SK-N-SH (cell line): ENCODE measurements around the gene NEMP1. TPM values are rescaled to one million over a fixed set of nuclear protein-coding genes. Genes with fewer than 3 reads are reported as not detected.

ENCODE experiments used
- CTCF ChIA-PET: fragments of 300-600, 350-600 bp; formaldehyde crosslinking; extraction: SDS; loops from one replicate; lab custom pipeline; 2021; lab: Yijun Ruan, JAX
- POLR2A ChIA-PET: fragments of 350-600 bp; sonication (Branson Sonifier 250); formaldehyde crosslinking; extraction: SDS; loops from one replicate; lab custom pipeline; 2020; ENCODE audit warnings: antibody characterized with exemption, inconsistent platforms; lab: Yijun Ruan, JAX
- DNase-seq: peaks from one replicate; pipeline ENCODE4 v3.0.0; 2012
- H2AFZ ChIP-seq: fragments of 200-600 bp; sonication (generic); 2 replicates; pipeline ENCODE4 v1.8.1; 2016; ENCODE audit warnings: antibody characterized with exemption, mild to moderate bottlenecking, low read depth
- H3F3A ChIP-seq: fragments of 200-600 bp; sonication (generic); replicated peaks from 2 replicates; pipeline ENCODE3; 2016; ENCODE audit warnings: antibody characterized with exemption, mild to moderate bottlenecking; ENCODE audit not compliant: insufficient read depth
- H3K27ac ChIP-seq, 2 experiments: fragments of 200-500 bp in 1 of 2; fragments of 200-600 bp in 1 of 2; sonication (Bioruptor generic) in 1 of 2; sonication (generic), shearing (Covaris generic) in 1 of 2; 2 replicates each; pipeline versions ENCODE4 v1.5.1 to v1.6.1; 2014 to 2016; ENCODE audit warnings: low read depth in 2 of 2, inconsistent platforms in 1 of 2, low read length in 1 of 2, mild to moderate bottlenecking in 1 of 2, mixed read lengths in 1 of 2
- H3K27me3 ChIP-seq: fragments of 200-600 bp; sonication (generic), shearing (Covaris generic); 2 replicates; pipeline ENCODE4 v1.6.1; 2016; ENCODE audit warnings: mixed run types; ENCODE audit not compliant: insufficient read depth
- H3K36me3 ChIP-seq, 2 experiments: fragments of 200-500 bp in 1 of 2; fragments of 200-600 bp in 1 of 2; sonication (Bioruptor generic) in 1 of 2; sonication (generic) in 1 of 2; replicated peaks in 1 of 2; 2 replicates each; pipeline versions ENCODE3 to v1.5.1; 2014 to 2016; ENCODE audit warnings: low read length in 1 of 2, mild to moderate bottlenecking in 1 of 2; ENCODE audit not compliant: insufficient read depth in 2 of 2, control insufficient read depth in 1 of 2
- H3K4me1 ChIP-seq, 2 experiments: fragments of 200-500 bp in 1 of 2; fragments of 200-600 bp in 1 of 2; sonication (Bioruptor generic) in 1 of 2; sonication (generic), shearing (Covaris generic) in 1 of 2; 2 replicates each; pipeline versions ENCODE4 v1.5.1 to v1.6.1; 2014 to 2016; ENCODE audit warnings: low read depth in 1 of 2, low read length in 1 of 2, mixed run types in 1 of 2; ENCODE audit not compliant: insufficient read depth in 2 of 2, control insufficient read depth in 1 of 2
- H3K4me2 ChIP-seq: fragments of 200-600 bp; sonication (generic), shearing (Covaris generic); 2 replicates; pipeline ENCODE4 v1.6.1; 2017; ENCODE audit warnings: mixed run types
- H3K4me3 ChIP-seq, 2 experiments: fragments of 200-500 bp in 1 of 2; fragments of 200-600 bp in 1 of 2; sonication (Bioruptor generic) in 1 of 2; sonication (generic), shearing (Covaris generic) in 1 of 2; 2 replicates each; pipeline versions ENCODE4 v1.5.1 to v1.8.1; 2014 to 2016; ENCODE audit warnings: low read depth in 2 of 2, inconsistent platforms in 1 of 2, low read length in 1 of 2, mild to moderate bottlenecking in 1 of 2, mixed read lengths in 1 of 2, moderate library complexity in 1 of 2
- H3K79me2 ChIP-seq: fragments of 200-600 bp; sonication (generic); 2 replicates; pipeline ENCODE4 v1.8.1; 2017; ENCODE audit warnings: mild to moderate bottlenecking; ENCODE audit not compliant: insufficient read depth
- H3K9ac ChIP-seq: fragments of 200-600 bp; sonication (generic); 2 replicates; pipeline ENCODE4 v1.6.1; 2017; ENCODE audit warnings: mixed run types
- H3K9me2 ChIP-seq: fragments of 200-600 bp; sonication (generic); 2 replicates; pipeline ENCODE4 v1.6.1; 2017; ENCODE audit warnings: mixed run types
- H3K9me3 ChIP-seq: fragments of 200-600 bp; sonication (generic); 2 replicates; pipeline ENCODE4 v1.6.1; 2017; ENCODE audit warnings: mixed run types, mild to moderate bottlenecking, moderate library complexity
- H4K20me1 ChIP-seq: fragments of 200-600 bp; sonication (generic); 2 replicates; pipeline ENCODE4 v1.6.1; 2017; ENCODE audit warnings: mild to moderate bottlenecking, mixed run types; ENCODE audit not compliant: insufficient read depth
- ELF1 ChIP-seq: IDR thresholded peaks from 2 replicates; pipeline ENCODE4 v1.4.0; 2012
- EZH2phosphoT487 ChIP-seq: fragments of 200-600 bp; sonication (generic); IDR thresholded peaks from 2 replicates; pipeline ENCODE4 v1.6.1; 2017; ENCODE audit warnings: low read depth, mixed run types, mild to moderate bottlenecking, antibody characterized with exemption, moderate library complexity, borderline replicate concordance
- FOXJ3 ChIP-seq: sonication (generic); formaldehyde crosslinking; IDR thresholded peaks from 2 replicates; pipeline ENCODE4 v1.5.1; 2020; ENCODE audit warnings: mild to moderate bottlenecking, missing genetic modification reagents
- GABPA ChIP-seq: IDR thresholded peaks from 2 replicates; pipeline ENCODE4 v1.4.0; 2012; ENCODE audit warnings: low read depth, mild to moderate bottlenecking
- IRF3 ChIP-seq: fragments of 150-350 bp; IDR thresholded peaks from 2 replicates; pipeline ENCODE4 v1.6.1; 2016; ENCODE audit warnings: mild to moderate bottlenecking, low read depth, low read length
- POLR2AphosphoS5 ChIP-seq: IDR thresholded peaks from 2 replicates; pipeline ENCODE4 v1.6.1; 2012; ENCODE audit warnings: low read depth, low read length
- RCOR1 ChIP-seq: fragments of 150-350 bp; IDR thresholded peaks from 2 replicates; pipeline ENCODE4 v1.6.1; 2017; ENCODE audit warnings: antibody characterized with exemption, low read length
- RXRA ChIP-seq: IDR thresholded peaks from 2 replicates; pipeline ENCODE4 v1.4.0; 2012; ENCODE audit warnings: low read depth, mild to moderate bottlenecking, borderline replicate concordance
- SIN3A ChIP-seq: IDR thresholded peaks from 2 replicates; pipeline ENCODE4 v1.6.1; 2012; ENCODE audit warnings: low read depth, mild to moderate bottlenecking, low read length, moderate library complexity, borderline replicate concordance
- WGBS: methylation state at CpG from one replicate; pipeline ENCODE4 v1.1.6; 2017; ENCODE audit warnings: low lambda C conversion rate; 5-methylcytosine and 5-hydroxymethylcytosine counted together
- polyA plus RNA-seq, 3 experiments: library from polyadenylated mRNA; depleted of rRNA; stranded (reverse); fragments of >200 nt; gene quantifications; 2 replicates each; pipeline ENCODE4 v1.2.3, GENCODE V29; 2012
- TF ChIP-seq, protein P1 (sequence below): IDR thresholded peaks from 2 replicates; pipeline ENCODE4; 2012
- TF ChIP-seq, protein P2 (sequence below): IDR thresholded peaks from 2 replicates; pipeline ENCODE4 v1.4.0; 2012; ENCODE audit warnings: low read depth, borderline replicate concordance
- TF ChIP-seq, protein P3 (sequence below): IDR thresholded peaks from 2 replicates; pipeline ENCODE4 v1.4.0; 2012; ENCODE audit warnings: low read depth, borderline replicate concordance

The NEMP1 gene
- polyA plus RNA-seq, 1 of the 3 experiments (the other 2 are of a cell fraction): 6.2 TPM

DNA sequence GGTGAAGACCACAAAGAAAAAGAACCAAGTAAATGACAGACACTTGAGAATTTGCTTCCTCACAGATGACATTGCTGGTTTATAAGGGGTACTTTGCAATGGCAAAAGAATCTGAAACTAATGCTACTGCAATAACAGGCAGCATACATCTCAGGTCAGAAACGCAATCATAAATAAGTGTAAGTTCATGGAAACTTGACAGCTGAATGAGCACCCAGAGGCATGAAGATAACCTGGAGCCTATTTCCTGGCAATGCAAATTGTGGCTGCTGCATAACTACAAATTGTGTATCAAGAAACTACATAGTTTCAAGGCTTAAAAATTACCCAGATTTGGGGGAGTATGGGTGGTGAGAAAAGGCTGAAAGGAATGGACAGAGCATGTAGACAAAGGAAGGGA lies 20.1 kb downstream of the NEMP1 start:
- WGBS: 95% methylated on average over 1 of the region's 1 CpG
- no peaks in the 10 kb centered on the region for H3K9me2 ChIP-seq
- no peak for DNase-seq
- no peaks in the 10 kb centered on the region; a peak in 2 of 4 replicates for H3K4me1 ChIP-seq
- ChIA-PET CTCF (interaction anchor here (0.7 to 8.9 kb wide), 6 partner anchors 11 to 270 kb away, joined by 3 to 257 read pairs (median 33); partner anchors contain the start of genes STAT6, TAC3 and ZBTB39), POLR2A (no interaction called here)
- no peak overlapping the region for H3K9ac ChIP-seq
- TF ChIP-seq RXRA: no peak
- TF ChIP-seq FOXJ3: no peak
- TF ChIP-seq, protein P1, sequence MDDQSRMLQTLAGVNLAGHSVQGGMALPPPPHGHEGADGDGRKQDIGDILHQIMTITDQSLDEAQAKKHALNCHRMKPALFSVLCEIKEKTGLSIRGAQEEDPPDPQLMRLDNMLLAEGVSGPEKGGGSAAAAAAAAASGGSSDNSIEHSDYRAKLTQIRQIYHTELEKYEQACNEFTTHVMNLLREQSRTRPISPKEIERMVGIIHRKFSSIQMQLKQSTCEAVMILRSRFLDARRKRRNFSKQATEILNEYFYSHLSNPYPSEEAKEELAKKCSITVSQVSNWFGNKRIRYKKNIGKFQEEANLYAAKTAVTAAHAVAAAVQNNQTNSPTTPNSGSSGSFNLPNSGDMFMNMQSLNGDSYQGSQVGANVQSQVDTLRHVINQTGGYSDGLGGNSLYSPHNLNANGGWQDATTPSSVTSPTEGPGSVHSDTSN: no peak
- no peak for TF ChIP-seq EZH2phosphoT487
- no peak for TF ChIP-seq SIN3A
- no peak for TF ChIP-seq GABPA
- TF ChIP-seq POLR2AphosphoS5: no peak
- no peak for TF ChIP-seq ELF1
- no peak for TF ChIP-seq IRF3
- TF ChIP-seq, protein P2, sequence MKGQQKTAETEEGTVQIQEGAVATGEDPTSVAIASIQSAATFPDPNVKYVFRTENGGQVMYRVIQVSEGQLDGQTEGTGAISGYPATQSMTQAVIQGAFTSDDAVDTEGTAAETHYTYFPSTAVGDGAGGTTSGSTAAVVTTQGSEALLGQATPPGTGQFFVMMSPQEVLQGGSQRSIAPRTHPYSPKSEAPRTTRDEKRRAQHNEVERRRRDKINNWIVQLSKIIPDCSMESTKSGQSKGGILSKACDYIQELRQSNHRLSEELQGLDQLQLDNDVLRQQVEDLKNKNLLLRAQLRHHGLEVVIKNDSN: no peak
- TF ChIP-seq RCOR1: no peak
- TF ChIP-seq, protein P3, sequence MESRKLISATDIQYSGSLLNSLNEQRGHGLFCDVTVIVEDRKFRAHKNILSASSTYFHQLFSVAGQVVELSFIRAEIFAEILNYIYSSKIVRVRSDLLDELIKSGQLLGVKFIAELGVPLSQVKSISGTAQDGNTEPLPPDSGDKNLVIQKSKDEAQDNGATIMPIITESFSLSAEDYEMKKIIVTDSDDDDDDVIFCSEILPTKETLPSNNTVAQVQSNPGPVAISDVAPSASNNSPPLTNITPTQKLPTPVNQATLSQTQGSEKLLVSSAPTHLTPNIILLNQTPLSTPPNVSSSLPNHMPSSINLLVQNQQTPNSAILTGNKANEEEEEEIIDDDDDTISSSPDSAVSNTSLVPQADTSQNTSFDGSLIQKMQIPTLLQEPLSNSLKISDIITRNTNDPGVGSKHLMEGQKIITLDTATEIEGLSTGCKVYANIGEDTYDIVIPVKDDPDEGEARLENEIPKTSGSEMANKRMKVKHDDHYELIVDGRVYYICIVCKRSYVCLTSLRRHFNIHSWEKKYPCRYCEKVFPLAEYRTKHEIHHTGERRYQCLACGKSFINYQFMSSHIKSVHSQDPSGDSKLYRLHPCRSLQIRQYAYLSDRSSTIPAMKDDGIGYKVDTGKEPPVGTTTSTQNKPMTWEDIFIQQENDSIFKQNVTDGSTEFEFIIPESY: no peak
- peaks cover 28 to 49% of the 10 kb centered on the region in 2 experiments for H3K36me3 ChIP-seq
- no peak overlapping the region for H3K4me2 ChIP-seq
- H3K79me2 ChIP-seq: no peaks in the 10 kb centered on the region
- H3K27me3 ChIP-seq: no peaks in the 10 kb centered on the region
- no peaks in the 10 kb centered on the region for H3K9me3 ChIP-seq
- H3K27ac ChIP-seq: no peak overlapping the region
- no peak overlapping the region for H2AFZ ChIP-seq
- H3K4me3 ChIP-seq: no peak overlapping the region
- H3F3A ChIP-seq: peaks cover 6% of the 10 kb centered on the region
- H4K20me1 ChIP-seq: no peaks in the 10 kb centered on the region
